Activated CD8-positive, alpha-beta memory T cell treated with anti-CD3 and anti-CD28 coated beads for 48 hours (primary cell): ENCODE measurements around the gene NPVF.
A peak's percentile ranks its signal among the peaks of the same experiment; 100 is the strongest.

Experiments
- DNase-seq, 3 experiments: peaks; one replicate each; pipeline ENCODE4 v3.0.0-alpha.2; 2020; ENCODE audit warnings: low read depth in 2 of 3, low spot score in 2 of 3

NPVF gene

DNA sequence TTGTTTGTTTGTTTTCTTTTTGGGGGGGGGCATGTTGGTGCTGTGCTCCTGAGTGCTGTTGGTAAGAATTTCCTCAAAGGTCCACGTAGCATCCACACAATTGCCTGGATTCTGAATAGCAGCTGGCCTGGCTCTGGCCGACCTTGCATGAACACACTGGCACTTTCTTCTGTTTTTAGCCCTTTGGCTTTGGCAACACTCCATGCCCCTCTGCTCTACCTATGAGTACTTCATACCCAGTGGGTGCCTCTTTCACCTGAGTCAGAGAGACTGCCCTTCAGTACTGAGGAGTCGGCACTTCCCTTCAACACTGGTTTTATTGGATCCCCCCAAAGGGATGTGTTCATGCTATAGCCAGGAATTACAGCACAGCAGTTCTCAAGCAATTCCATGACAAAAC is 7.2 kb upstream of the NPVF start:
- no peak for DNase-seq

DNA sequence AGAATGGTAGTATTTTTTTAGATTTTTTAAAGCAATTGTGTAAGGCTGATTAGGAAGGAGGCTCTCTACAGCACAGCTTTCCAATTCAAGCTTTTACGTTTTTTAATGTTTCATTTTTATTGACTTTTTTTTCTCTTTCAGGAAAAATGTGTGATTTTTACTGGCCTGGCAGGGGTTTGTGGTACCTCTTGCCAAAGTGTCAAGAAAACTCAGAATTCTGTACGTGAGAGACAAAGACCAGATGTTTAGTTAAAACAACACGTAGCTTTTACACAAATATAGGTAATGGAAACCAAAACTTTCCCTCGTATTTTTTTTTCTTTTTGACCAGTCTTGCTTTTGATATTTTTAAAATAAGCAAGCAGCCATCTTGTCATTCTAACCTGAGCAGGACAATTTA is 6.0 kb upstream of the NPVF start:
- DNase-seq, result no peak

DNA sequence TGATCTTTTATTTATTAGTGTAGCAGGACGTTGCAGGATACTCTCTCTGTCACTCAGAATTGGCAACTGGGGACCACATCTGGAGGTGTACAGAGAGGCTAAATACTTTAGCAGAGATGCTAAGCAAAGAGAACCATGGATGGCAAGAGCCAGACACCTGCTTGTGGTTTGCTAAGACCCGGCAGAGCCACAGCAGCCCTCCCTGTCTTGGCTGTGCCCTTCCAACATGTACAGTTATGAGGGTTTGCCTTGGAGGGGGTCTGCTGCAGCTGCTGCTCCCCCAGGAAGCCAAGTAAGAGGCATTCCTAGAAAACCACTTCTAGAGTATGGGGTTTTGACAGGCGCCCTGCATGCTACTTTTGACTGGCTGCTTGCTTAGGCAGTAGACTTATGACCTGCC is 5.1 kb downstream of the NPVF start:
- no peak for DNase-seq

DNA sequence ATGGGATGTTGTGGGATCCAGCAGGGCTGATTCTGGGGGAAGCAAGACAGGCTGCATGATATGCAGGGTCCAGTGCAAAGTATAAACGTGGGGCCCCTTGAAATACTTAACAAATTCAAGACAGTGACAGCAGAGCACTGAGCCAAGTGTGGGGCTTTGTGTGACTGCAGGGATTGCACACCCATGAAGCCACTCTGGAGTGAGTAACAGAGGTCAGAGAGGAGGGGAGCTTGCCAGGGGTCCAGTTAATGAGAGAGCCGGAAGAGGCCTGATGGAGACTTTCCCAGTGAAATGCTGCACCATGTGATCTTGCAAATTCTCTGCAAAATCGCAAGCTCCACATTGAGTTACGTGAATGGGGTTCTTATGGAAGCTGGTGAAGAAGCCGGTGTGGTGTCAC is 5.6 kb downstream of the NPVF start:
- DNase-seq, result no peak

DNA sequence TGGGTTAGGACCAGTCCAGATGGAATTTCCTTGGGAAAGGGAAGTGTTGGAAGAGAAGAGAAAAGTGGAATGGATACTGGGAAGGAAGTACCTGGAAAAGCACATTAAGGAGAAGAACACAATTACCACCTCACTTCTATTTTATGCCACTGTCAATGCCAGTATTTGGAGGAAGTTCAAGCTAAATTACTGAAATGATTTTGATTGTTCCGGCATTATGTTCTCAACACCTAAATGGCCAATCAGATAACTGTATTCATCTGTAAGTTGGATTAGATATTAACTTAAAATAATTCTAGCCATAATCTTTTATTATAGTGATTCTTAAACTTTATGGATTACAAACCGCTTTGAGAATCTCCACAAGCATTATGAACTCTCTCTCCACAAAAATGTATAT is 7.3 kb downstream of the NPVF start:
- no peak for DNase-seq

DNA sequence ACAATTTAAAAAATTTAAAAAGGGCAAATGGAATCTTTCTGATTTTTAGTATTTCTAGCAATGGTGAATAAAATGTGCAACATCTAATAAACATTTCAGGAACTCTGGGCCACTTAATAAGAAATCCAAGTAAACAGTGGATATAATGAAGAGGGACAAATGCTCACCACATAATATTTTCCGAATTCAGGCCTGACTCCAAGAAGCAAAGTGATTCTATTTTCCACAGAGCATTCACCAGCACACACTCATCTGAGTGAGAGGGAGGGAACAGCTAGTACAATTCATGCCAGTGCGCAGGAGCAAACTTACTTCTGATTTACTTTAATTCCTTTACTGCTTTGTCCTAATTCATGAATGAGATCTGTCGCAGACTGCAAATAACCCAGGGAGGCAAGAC is 10.1 kb downstream of the NPVF start:
- DNase-seq, result no peak

DNA sequence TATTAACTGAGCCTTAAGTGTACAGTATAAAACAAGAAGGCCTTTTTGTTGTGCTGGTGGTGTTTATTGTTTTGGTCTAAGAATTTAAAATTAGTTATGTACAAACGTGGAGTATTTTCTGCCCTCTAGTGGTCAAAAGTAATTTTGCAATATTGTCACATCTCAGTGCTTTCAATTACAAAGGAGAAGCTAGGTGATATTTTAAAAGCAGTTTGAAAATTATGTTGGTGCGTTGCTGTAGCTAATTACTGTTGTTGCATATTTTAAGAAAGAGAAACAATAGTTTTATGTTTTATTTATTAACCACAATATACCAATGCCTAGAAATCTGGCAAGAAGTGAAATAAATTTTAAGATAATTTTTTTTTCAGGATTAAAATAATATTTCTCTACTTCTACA is 11.4 kb downstream of the NPVF start:
- DNase-seq, result no peak

DNA sequence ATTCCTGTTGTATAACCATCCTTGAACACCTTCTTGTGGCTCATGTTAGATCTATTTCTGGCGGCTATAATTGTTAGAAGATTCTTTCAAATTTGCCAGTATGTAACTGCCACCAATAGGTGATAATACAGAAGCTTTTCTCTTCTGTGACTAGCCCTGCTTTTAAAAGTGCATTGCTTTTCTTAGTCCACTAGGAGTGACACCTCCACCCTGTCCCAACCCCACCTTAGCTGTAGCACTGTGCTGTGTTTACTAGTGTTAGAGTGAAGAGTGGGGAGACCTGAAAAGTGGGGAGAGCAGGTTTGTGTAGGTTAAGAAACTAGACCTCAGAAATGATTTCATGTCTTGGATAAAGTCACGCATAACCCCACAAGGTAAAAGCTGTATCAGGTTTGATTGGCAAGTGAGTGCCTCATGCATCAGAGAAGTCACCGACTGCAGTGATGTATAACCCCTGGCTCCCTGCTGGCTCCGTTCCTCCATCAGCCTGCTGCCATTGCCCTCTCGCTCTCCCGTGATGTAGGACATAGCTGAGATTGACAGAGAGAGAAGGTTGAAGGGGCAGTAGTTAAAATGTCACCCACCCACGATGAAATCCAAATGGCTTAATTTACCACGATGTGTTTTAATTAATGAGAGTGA is 12.5 kb downstream of the NPVF start:
- no peak for DNase-seq

DNA sequence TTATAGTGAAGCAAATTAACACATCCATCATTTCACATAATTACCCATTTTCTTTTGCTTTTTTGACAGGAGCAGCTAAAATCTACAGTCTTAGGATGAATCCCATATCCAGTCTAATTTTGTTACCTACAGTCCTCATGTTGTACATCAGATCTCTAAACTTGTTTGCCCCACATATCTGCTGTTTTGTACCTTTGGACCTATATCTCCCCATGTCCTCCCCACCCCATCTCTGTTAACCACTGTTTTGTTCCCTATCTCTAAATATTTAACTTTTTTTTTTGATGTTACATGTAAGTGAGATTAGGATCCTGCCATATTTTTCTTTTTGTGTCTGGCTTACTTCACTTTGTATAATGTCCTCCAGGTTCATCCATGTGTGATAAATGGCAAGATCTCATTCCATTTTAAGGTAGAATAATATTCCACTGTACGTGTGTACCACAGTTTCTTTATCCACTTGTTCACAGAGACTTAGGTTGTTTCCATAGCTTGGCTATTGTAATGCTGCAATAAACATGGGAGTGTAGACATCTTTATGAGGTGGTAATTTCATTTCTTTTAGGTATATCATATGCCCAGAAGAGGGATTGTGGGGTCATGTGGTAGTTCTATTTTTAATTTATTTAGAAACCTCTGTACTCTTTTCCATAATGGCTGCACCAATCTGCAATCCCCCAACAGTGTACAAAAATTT is 19.6 kb downstream of the NPVF start:
- no peak for DNase-seq

DNA sequence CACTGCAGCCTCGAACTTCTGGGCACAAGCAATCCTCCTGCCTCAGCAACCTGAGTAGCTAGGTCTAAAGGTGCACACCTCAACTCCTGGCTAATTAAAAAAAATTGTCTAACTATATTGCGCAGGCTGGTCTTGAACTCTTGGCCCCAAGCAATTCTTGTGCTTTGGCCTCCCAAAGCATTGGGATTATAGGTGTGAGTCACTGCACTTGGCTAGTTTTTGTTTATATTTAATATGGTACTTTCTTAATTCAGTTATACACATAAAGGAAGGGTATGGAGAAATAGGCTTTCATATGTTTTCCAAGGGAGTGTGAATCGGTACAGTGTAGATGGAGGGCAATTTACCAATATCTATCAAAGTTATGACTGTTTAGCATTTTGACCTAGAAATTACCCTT is 20.4 kb downstream of the NPVF start:
- no peak for DNase-seq

DNA sequence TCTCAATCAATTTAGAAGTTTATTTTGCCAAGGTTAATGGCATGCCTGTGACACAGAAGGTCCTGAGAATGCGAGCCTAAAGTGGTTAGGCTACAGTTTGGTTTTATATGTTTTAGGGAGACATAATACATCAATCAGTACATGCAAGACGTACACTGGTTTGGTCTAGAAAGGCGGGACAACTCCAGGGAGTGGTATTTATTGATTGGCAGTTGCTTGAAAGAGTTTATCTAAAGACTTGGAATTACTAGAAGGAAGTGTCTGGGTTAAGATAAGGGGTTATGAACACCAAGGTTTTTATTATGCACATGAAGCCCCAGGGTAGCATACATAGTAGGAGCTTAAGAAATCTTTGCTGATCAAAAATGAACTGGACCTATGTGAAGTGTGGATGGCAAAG is 21.5 kb downstream of the NPVF start:
- DNase-seq, result no peak

DNA sequence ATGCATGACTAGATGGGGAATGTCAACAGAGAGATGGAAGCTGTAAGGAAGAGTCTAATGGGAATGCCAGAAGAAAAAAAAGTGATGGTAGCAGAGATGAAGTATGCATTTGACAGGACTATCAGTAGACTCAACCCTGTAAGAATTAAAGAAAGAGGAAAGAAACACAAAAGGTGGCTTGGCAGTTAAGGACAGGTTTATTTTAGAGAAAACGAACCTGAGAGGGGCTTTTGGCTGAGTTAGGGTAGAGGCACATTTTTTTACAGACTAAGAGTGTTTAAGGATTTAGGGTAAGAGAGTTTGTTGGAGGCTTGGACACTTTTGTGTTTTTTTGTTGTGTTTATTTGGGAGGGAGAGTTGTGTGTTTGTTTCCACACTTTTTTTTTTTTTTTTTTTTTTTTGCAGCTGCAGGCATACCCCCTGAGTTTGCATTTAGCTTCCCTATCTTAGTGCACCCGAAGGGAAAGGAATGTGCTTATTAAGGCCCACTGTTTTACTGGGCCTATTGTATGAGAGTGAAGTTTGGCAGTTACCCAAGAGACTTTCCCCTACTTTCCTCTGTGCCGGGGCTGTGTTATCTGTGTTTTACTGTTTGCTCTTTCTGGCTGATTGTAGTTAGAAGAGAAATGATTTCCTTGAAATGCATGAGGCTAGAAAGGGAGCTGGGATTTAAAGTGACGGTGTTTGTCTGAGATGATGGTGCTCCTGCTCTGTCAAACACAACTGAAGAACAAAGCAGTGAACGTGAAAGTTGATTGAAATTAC is 32.0 kb downstream of the NPVF start:
- no peak for DNase-seq

DNA sequence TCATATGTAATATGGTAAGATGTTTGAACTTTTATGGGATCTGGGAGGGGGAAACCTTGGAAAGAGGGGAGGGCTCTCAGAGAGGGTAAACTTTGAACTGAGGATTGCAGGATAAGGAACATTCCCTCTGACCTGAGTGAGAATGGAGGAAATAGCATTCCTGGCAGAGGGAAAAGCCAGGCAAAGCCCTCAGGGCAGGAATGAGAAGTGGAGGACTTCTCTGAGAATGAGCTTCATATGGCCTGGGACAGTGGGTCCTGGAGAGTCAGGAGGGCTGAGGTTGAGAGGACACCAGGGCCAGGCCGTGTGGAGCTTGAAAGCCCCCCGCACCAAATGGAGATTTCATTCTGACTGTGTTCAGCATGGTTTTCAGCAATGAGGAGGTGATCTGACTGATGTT is 34.2 kb downstream of the NPVF start:
- DNase-seq, result no peak

DNA sequence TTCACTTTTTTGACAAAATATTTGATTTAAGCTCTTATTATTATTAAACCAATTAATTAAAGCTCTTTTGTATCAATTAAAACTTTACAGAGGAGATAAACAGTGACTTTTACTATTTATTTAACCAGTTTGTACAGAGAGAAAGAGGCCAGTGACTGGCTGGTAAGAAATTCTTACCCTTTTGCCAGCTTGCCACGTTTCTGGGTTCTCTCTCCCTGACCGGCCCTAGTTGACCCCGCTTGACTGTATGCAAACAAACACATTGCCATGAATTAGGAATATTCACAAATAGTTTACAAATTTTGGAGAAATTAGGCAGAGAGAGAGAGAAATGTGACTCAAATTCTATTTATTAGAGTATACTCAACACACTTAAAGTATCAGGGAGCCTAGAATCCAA is 36.2 kb downstream of the NPVF start:
- DNase-seq, result no peak

DNA sequence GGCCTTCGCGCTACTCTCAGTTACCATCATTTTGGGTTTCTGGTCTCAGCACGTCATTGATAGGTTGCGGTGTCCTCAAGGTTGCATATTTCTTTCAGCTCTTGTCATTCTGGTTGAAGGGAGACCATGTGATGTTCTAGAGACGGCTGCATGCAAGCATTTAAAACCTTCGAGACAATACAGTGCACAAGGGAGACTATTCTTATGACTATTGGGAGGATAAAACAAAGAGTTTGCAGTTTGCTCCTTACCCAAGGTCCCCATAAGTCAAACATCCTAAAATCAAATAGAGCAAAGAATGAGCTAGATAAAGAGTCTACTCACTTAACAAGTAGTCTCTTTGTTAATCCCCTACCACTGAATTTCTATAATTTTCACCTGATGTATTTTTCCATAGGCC is 39.1 kb downstream of the NPVF start:
- DNase-seq, result no peak

DNA sequence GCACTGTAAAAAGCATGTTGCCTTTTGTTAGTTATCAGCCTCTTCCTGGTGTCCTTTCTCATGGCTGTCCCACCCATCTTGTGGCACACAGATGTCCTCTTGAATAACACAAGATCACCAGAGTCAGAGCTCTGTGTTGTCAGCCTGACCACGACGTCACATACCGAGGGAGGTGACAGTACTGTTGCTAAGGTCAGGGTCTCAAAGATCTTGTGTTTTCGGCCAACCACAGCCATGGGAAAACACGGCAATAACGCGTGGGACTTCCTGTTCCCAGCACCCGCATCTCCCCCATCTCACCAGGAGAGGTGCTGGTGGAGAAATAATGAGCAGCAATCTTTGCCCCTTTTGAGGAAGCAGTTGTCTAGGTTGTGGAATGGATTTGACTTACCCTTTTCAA is 40.4 kb downstream of the NPVF start:
- no peak for DNase-seq

DNA sequence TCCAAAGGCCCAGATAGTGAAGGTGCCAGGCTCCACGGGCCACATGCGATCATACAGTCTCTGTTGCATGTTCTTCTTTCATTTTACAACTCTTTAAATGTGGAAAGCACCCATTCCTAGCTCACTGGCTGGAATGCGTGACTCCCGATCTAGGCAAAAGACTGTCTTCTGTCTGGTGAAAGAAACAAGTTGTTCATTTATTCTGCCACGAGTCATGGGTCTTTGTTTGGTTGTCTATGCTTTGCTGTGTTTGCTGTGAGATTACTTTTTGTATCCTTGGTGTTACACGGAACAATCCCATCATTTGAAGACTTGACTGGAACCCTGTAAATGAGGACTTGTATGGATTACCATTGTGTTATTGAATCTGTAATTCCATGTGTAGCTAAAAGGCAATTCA is 41.9 kb downstream of the NPVF start:
- DNase-seq, result no peak

DNA sequence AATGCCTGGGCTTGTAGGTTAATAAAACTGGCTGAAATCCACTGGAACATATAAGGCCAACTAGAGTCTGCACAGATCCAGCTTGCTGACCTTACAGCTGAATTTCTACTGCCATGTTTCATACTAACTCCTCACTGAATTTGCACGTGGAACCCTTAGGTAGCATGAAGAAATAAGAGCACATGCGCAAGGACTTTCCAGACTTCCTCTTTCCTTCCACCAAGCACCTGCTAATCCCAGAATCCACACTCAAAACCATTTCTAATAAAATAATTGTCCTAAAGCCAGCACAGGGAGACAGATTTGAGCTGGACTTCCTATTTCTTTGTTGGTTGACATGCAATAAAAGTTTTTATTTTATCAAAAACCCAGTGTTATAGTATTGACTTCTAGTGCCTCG is 46.8 kb downstream of the NPVF start:
- DNase-seq, result no peak

DNA sequence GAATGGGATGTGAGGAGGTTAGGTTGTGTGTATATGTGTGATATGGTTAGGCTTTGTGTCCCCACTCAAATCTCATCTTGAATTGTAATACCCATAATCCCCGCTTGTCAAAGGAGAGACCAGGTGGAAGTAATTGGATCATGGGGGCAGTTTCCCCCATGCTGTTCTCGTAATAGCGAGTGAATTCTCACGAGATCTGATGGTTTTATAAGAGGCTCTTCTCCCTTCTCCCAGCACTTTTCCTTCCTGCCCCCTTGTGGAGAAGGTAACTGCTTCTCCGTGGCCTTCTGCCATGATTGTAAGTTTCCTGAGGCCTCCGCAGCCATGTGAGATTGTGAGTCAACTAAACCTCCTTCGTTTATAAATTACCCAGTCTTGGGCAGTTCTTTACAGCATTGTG is 47.3 kb downstream of the NPVF start:
- DNase-seq, result no peak

DNA sequence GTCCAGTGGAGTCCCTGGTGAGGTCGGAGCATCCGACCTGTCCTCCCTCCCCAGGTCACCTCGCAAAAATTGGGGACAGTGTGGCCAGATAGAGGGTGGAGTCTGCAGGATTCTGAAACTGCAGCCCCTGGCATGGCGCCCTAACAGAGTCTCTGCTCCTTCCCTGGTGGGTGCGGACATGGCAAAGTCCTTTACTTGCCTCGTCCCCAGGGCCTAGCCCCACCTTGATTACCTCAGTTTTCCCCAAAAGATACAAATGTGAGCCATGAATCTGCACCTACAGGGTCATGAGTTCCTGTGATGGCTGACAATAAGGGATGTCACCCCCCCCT is 47.7 kb downstream of the NPVF start:
- DNase-seq, result no peak

DNA sequence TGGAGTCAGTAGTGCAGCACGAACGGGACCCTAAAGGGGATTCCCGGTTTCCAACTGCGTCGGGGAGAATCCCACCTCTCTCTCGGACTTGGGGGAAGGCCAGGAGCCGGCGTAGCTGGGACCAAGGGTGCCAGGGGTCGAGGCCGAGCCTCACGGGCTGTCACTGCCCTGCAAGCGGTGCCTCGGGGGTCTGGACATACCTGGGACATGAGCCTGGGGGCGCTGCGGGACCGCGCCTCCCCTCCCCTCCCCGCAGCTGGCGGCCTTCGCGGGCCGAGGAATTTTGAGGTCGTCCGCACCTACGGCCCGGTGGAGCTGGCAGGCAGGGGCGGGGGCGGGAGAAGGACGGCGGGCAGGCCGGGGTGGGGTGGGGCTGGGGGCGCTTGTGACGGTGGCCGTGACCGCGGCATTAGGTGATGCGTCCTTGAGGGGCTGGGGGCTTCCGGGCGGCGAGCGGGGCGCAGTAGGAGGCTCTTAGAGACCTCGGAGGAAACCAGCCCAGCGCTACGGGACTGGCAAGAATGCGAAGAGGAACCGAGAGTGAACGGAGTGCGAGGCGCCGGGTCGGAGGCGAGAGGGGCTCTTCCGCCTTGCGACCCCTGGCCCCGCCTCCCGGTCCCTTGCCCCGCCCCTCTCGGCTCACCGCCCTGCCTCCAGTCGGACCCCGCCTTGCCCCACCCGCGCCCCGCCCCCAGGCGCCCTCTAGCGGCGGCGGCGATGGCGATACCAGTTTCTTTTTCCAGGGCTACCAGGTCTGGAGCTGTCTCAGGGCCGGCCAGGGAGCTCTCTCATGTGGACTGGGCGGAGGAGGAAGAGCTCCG is 48.3 kb downstream of the NPVF start:
- DNase-seq, result peak; percentile 91 to 97 (median 96)

DNA sequence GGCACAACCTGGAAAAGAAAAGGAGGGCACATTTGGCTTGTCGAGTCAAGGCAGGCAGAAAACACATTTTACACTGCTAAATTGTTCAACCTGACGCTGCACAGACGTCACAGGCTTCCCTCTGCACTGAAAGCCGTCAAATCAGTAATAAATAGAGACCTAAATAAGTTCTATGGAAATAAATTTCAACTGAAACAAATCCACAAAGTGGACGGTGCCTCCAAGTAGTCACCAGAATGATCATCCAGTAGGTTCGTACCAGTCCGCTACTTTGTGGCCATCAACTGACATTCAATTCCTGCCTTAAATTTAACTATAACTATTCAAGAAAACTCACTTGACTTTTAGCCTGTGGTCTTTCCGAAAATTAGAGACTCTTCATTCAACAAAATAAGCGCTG is 49.0 kb downstream of the NPVF start:
- DNase-seq, result no peak
